ENCODE measurements around the gene SMIM20. TPM values are rescaled to one million over a fixed set of nuclear protein-coding genes. Genes with fewer than 3 reads are reported as not detected.

Gene SMIM20
- total RNA-seq, 4 donors from 2014 or later: 23.0 to 53.2 (median 34.6) TPM

DNA sequence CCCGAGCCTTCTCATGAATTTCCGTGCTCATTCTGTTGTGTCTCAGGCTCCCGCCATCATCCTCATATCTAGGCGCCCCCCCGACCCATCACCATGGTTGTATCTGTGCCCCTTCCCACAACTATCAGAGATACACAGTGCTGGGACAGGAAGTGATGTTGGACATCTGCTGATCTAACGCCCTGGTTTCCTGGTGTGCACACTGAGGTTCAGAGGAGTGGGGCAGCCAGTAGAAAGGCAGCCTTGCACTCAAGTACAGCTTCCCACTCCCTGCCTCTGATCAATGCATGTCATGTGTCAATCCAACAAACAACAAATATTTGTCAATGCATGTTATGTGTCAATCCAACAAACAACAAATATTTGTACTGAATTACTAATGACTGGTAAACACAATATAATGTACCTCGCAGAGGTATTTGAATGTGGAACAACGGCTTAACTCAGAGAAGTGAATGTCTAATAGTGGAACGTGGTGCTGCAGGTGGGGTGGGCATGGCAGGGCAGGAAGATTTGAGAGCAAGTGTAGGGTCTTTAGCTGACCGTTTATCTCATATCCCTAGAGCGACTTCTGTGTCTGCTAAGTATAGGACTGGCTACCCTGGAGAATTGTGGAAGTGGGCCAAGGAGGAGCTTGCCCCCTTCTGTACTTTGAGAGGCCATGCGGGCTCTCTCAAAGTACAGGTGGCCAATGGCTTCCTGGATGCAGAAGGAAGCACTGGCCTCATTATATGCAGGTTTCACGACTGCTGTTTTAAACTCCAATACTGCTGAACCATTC lies 41.0 kb upstream of the SMIM20 start:
- Histone ChIP-seq H3K36me3 (no peaks in the 10 kb centered on the region), H3K4me1 (no peaks in the 10 kb centered on the region), H3K9me3 (no peaks in the 10 kb centered on the region), H3K27ac (no peak overlapping the region), H3K27me3 (no peaks in the 10 kb centered on the region), H3K4me3 (replicated peaks in 1 of 3) (no peak overlapping the region)
- 81 to 85% methylated on average over 13 of the region's 13 CpGs for WGBS, 2 donors
- intact Hi-C loops (cut with DNase I): no loop called here
- no peak for TF ChIP-seq POLR2A (IDR thresholded peaks at IDR 0.05)
- TF ChIP-seq, protein P1, sequence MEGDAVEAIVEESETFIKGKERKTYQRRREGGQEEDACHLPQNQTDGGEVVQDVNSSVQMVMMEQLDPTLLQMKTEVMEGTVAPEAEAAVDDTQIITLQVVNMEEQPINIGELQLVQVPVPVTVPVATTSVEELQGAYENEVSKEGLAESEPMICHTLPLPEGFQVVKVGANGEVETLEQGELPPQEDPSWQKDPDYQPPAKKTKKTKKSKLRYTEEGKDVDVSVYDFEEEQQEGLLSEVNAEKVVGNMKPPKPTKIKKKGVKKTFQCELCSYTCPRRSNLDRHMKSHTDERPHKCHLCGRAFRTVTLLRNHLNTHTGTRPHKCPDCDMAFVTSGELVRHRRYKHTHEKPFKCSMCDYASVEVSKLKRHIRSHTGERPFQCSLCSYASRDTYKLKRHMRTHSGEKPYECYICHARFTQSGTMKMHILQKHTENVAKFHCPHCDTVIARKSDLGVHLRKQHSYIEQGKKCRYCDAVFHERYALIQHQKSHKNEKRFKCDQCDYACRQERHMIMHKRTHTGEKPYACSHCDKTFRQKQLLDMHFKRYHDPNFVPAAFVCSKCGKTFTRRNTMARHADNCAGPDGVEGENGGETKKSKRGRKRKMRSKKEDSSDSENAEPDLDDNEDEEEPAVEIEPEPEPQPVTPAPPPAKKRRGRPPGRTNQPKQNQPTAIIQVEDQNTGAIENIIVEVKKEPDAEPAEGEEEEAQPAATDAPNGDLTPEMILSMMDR (IDR thresholded peaks at IDR 0.05): no peak
- DNase-seq: no peak

DNA sequence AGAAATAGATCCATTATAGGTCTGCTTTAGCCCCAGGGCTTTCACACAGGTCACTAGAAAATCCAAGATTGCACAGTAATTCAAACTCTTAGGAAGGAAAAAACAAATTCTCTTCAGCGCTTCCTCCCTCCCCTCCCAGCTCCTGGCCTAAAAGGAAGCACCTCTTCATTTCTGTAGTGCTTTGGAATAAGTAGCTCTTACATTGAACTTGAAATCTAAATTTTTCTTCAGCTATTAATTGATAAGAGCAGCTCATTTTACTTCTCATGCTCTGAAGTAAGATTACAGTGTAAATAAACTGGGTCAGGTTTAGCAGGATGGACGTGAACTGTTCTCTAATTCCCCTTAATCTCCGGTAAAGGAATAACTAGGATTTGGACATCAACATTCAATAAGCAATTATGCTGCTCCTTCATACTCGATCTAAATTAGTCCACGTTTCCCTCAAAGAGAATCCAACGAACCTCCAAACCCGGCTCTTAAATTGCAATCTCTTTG lies 40.3 kb upstream of the SMIM20 start:
- 77 to 79% methylated on average over 7 of the region's 7 CpGs for WGBS, 2 donors
- Histone ChIP-seq H3K9me3 (no peaks in the 10 kb centered on the region), H3K27me3 (no peaks in the 10 kb centered on the region), H3K36me3 (no peaks in the 10 kb centered on the region), H3K27ac (no peak overlapping the region), H3K4me3 (replicated peaks in 1 of 3) (no peak overlapping the region), H3K4me1 (no peaks in the 10 kb centered on the region)
- TF ChIP-seq, protein P1 (IDR thresholded peaks at IDR 0.05): no peak
- TF ChIP-seq POLR2A (IDR thresholded peaks at IDR 0.05): no peak
- intact Hi-C loops (cut with DNase I): no loop called here
- no peak for DNase-seq

DNA sequence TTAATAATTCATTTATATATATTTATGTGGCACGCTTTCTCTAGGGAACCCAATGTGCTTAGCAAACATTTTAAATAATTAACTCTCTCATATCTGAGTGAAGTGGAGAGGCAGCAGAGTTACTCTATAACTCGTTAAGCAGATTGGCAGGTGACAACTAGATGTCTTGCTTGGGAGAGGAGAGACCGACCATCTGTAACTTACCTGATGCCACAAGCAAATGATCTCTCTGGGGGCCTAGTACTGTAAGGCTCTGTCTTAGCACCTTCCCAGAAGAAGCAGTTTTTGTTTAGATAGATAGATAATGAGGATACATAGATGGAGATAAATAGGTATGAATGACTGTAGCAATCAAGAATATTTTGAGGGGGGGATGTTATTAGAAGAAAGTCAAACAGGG lies 39.4 kb upstream of the SMIM20 start:
- H3K4me3 ChIP-seq (replicated peaks in 1 of 3): no peak overlapping the region
- H3K4me1 ChIP-seq: no peaks in the 10 kb centered on the region
- TF ChIP-seq, protein P1 (IDR thresholded peaks at IDR 0.05): no peak
- no peak for TF ChIP-seq POLR2A (IDR thresholded peaks at IDR 0.05)
- H3K27ac ChIP-seq: no peak overlapping the region
- WGBS, 2 donors: 87 to 94% methylated on average over 3 of the region's 3 CpGs
- H3K9me3 ChIP-seq: no peaks in the 10 kb centered on the region
- no peaks in the 10 kb centered on the region for H3K27me3 ChIP-seq
- intact Hi-C loops (cut with DNase I): no loop called here
- DNase-seq: no peak
- H3K36me3 ChIP-seq: no peaks in the 10 kb centered on the region

DNA sequence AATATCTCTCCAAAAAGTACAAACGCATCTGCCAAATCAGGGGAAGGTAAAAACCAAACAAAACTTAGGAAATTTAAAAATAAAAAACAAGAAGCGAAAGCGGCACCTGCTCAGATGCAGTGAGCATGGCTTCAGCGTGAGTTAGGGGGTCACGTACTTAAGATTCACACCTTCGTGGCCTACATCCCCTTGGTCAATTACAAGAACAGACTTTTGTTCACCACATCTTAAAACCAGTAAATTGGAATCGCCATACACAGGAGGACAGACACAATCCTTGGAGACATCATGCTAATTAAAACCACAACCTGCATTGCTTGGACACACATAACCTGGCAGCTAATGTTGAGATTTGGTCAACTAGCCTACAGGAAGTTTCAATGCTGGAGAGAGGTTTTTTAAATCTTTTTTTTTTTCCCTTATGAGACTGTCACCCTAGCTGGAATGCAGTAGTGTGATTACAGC lies 38.7 kb upstream of the SMIM20 start:
- Histone ChIP-seq H3K27me3 (no peaks in the 10 kb centered on the region), H3K4me3 (replicated peaks in 1 of 3) (no peak overlapping the region), H3K9me3 (no peaks in the 10 kb centered on the region), H3K36me3 (no peaks in the 10 kb centered on the region), H3K4me1 (no peaks in the 10 kb centered on the region), H3K27ac (no peak overlapping the region)
- intact Hi-C loops (cut with DNase I): no loop called here
- 87 to 92% methylated on average over 7 of the region's 7 CpGs for WGBS, 2 donors
- TF ChIP-seq, protein P1 (IDR thresholded peaks at IDR 0.05): no peak
- TF ChIP-seq POLR2A (IDR thresholded peaks at IDR 0.05): no peak
- DNase-seq: no peak

DNA sequence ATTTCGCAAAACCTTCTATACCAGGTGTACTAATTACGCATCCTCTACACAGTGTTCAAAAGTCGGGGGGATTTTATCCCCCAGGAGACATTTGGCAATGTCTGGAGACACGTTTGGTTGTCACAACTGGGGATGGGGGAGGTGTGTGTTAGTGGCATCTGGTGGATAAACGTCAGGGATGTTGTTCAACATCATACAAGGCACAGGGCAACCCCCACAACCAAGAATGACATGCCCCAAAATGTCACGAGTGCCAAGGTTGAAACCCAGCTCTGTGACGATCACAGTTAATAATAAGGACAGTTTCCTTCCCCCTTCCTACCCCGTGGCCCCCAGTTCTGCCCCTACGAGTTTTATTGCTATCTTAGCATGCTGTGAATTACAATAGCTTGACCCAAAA lies 35.3 kb upstream of the SMIM20 start:
- H3K36me3 ChIP-seq: no peaks in the 10 kb centered on the region
- intact Hi-C loops (cut with DNase I): no loop called here
- DNase-seq: no peak
- no peak for TF ChIP-seq POLR2A (IDR thresholded peaks at IDR 0.05)
- TF ChIP-seq, protein P1 (IDR thresholded peaks at IDR 0.05): no peak
- no peak overlapping the region for H3K4me3 ChIP-seq (replicated peaks in 1 of 3)
- H3K27me3 ChIP-seq: no peaks in the 10 kb centered on the region
- H3K9me3 ChIP-seq: no peaks in the 10 kb centered on the region
- no peaks in the 10 kb centered on the region for H3K4me1 ChIP-seq
- no peak overlapping the region for H3K27ac ChIP-seq
- 63 to 71% methylated on average over 9 of the region's 9 CpGs for WGBS, 2 donors
